ENCODE data around the gene EXOC7.

The EXOC7 gene

DNA sequence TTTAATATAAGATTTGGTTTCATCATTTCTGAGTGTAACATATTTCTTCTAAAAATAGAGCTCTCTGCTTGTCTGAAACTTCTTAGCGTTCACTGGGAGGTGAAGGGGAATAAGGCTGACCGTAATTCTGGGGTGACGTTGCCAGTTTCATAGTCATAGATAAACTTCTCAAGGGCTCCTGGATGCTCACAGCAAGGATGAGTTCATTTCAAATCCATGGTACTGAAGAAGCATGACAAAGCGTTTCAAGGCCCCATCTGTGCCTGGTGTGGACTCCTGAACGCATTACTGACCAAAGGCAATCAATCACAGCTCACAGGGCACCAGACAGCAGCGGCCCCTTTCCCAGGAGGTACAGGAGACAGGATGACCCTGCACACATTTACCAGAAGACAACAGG, 64.5 kb downstream of the EXOC7 start:
- no peak for DNase-seq

DNA sequence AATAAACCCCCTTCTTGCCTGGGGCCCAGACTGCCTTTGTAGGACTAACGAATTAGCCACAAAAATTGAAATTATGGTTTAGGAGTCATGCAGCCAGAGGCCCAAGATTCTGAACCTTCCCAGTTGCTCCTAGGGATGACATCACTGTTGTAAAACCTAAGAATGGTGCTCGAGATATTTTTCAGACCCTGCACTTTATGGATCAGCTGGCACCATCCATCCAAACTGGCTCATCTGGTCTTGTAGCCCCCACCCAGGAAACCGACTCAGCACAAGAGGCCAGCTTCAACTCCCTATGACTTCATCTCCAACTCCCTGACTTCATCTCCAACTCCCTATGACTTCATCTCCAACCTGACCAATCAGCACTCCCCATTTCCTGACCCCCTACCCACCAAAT, 65.5 kb downstream of the EXOC7 start:
- no peak for DNase-seq

DNA sequence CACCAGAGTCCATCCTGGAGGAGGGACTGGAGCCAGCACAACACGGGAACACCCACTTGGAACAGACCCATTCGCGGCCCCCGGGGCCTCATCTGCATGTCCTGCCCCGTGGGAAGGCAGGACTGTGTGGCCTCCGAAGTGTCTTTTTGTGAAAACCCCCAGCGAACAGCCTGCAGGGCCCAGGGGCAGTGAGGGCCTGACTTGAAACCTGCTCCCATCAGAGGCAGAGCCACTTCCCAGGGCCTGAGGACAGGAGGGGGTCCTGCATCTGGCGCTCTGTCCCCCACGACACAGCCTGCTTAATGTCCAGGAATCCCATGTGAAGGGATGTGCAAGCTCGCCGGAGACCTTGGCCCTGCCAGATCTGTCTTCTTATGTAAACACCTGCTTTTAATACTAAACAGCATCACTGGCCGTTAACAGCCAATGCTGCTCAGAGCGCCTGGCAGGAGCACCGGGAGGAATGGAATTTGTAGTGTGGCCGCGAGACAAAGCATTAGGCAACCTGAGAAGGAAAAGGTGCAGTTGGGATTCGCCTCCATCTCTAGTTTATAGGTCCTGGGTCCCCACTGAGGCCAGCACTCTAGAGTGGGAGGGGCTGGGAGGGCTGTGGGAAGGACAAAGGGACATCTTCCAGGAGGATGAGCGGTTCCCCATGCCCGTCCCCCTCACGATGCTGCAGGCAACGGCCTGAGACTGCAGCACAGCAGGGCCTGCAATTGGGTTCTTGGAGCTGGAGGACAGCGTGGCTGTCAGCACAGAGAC, 66.9 kb downstream of the EXOC7 start:
- no peak for DNase-seq

DNA sequence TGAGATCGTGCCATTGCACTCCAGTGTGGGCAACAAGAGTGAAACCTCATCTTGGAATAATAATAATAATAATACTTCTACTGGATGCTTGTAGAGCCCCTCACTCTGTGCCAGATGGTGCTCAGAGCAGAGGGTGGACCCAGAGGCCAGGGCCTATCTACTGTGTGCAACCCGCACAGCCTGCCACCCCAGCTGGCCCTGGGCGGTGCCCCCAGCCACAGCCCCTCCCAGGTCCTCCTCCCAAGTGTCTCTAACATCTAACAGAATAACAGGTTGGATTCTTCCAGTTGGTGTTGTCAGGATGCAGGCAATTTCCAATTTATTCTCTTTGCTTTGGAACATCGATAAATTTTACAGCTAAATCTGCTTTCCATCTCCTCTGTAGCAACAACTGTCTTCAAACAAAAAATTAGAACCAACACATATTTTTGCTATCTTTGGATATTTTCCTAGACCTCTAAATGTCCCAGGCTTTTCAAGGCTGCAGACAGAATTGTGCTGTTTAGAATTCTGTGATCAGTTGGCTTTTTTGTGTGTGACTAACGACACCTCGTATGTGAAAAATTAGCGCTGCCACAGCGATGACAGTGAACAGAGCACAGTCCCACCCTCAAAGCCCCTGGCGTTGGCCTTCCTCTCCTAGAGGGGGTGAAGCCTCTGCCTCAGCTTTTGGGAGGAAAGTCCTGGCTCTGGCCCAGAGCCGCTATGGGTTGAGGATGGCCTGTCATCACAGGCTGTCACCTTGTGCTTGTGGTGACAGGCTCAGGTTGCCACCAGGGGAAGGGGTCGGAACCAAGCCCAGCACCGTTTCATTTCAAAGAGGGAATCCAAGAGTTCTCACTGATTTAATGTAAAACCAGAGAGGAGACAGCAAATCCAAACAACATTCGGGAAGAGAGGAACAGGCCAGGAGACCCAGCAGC, 68.9 kb downstream of the EXOC7 start:
- DNase-seq = no peak

DNA sequence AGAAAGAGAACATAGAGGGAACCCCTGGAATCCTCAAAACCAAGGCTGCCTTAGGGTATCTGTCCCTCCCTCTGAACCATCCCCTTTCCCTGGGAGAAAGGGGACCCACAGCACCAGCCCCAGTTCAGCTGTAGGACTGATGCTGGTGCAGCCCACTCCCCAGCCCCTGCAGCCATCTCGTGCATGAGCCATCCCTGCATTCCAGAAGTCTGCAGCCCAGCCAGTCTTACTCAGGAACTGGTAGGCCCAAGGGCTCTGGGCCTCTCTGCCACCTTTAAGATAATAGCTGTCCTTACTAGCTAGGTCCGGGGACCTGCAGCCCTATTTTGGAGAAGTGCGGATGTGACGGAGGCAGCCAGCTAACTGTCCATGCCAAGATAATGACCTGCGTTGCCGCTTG, 70.4 kb downstream of the EXOC7 start:
- no peak for DNase-seq

DNA sequence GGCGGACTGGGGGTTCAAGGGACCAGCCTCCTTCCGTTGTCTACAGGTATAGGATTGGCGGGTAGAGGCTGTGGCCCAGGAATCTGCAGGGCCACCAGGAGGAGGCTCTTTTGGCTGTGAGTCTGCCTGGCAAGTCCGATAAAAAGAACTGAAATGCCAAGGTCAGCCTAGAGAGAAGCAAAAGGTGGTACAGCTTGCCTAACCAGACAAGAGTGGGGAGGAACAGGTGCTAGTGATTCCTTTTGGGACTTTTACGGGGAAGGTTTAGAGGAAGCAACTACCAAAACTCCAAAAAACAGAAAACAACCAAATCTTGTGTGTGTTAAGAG, 70.8 kb downstream of the EXOC7 start:
- no peak for DNase-seq

DNA sequence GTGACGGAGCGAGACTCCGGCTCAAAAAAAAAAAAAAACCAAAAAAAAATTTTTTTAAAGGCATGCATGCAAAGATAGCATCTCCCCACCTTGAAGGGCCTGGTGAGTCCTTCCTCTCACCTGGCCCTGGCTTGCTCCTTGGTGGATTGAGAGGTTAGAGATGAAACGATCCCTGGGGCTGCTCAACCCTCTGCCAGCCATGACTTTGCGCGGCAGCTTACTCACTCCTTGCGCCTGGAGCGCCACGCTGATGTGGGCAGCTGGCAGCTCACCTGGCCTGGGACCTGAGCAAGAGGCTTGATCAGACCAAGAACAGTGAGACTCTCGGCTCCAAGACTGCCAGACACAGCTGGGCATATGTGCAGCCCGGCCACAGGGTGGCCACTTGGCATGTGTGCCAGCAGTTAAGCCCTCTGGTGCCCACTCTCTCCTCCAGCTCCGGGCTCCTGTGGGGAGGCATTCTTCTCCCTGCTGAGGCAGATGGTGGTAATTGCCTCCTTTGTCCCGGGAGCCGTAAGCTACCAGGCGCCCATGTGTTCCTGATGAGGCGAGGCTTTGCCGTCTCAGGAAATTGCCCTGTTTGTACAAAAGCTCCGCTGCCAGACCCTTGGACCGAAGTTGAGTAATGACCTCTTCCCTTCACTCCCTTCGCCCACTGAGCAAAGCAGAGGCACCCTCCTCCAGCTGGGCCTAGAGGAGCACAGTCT, 71.4 kb downstream of the EXOC7 start:
- DNase-seq = no peak
